NCI-H1694 treated with DMSO at 0.1 percent for 48 hours (cell line): ENCODE data around the gene CERS4.
"Not testable (repeated sequence)": the region's sequence is repeated elsewhere in the genome, so short reads cannot be mapped to it uniquely, and the experiment has no call there.

Source experiments
- DNase-seq: peaks from one replicate; lab custom pipeline; 2025; lab: John Stamatoyannopoulos, UW

Gene CERS4

DNA sequence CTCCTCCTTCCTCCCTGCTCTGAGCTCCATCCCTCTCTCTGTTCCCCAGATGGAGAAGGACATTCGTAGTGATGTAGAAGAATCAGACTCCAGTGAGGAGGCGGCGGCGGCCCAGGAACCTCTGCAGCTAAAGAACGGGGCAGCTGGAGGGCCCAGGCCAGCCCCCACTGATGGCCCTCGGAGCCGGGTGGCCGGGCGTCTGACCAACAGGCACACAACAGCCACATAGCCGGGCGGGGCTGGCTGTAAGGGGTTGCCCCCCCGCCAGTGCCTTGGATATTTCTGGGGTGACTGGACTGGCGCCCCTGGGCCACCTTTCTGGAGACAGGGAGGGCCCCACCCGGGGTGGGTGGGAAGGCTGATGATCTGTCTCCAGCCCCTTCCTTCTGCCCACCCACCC, 52.7 kb downstream of the CERS4 start:
- DNase-seq: no peak

GRCh38 chr19:8262431-8262830, 53.3 kb downstream of the CERS4 start:
- DNase-seq: no peak

- DNase-seq: not testable (repeated sequence)
These were observed 55.1 kb downstream of the CERS4 start for GRCh38 chr19:8264248-8264647.

- DNase-seq: no peak
These were observed 56.7 kb downstream of the CERS4 start for GRCh38 chr19:8265872-8266271.

GRCh38 chr19:8269724-8270123, 60.6 kb downstream of the CERS4 start:
- DNase-seq: no peak

- not testable (repeated sequence) for DNase-seq
These were observed 67.3 kb downstream of the CERS4 start for GRCh38 chr19:8276508-8276907.

GRCh38 chr19:8291337-8291736, 82.2 kb downstream of the CERS4 start:
- DNase-seq: not testable (repeated sequence)

- DNase-seq: no peak
These were observed 93.2 kb downstream of the CERS4 start for GRCh38 chr19:8302357-8302691.

DNA sequence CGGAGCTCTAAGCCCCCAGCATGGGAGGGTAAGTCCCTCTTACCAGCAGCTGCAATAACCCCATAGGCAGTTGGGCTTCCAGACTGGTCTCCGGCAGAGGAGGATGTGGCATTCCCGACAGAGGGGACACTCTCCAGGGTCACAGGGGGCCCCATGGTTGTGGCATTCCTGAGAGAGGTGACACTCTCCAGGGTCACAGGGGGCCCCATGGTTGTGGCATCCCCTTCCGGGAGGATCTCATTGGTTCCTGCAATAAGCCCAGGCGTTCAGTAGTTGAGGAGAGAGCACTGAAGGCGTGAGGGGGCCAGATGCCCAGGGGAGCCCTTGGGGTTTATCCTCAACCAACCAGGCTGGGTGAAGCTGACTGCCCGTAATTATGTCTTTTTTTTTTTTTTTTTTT, 93.6 kb downstream of the CERS4 start:
- no peak for DNase-seq

DNA sequence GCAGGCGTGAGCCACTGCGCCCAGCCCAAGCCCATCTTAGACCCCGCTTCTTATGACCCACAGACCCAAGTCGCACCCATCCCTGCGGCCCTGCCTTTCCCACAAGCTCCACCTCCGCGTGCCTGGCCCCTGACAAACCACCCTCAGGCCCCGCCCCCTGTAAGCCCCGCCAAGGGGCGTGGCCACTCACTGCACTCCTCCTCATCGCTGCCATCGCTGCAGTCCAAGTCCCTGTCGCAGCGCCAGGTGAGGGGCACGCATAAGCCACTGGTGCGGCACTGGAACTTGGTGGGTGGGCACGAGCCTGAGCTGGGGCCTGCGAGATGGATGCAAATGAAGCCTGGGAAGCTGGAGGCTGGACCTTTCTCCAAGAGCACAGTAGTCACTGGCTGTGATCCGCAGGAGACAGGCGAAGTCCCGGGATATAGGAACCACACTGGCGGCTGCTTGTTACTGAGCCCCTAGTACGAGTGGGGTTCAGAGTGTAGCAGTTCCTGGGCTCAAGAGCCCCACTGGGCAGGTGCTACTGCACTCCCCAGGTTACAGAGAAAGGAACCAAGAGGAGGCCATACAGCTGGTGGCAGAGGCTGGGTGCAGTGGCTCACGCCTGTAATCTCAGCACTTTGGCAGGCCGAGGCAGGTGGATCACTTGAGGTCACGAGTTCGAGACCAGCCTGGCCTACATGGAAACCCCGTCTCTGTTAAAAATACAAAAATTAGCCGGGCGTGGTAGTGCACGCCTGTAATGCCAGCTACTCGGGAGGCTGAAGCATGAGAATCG, 95.9 kb downstream of the CERS4 start:
- no peak for DNase-seq

DNA sequence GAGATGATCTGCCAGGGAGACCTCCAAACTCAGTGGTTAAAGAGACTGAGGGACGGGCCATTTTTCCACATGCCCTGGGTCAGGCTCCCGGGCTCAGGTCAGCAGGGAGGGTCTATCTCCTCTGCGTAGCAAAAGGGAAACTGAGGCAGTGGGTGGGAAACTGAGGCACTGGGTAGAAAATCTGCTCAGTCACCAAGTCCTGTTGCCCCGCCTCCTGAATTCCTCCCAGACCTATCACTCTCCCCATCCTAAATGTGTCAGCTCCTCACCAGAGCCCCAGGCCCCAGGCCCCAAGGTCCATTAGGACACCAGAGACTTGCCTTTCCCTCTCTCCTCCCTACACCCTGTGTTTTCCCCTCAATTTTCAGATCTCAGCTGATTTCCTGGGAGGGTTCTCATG, 96.6 kb downstream of the CERS4 start:
- DNase-seq: no peak

DNA sequence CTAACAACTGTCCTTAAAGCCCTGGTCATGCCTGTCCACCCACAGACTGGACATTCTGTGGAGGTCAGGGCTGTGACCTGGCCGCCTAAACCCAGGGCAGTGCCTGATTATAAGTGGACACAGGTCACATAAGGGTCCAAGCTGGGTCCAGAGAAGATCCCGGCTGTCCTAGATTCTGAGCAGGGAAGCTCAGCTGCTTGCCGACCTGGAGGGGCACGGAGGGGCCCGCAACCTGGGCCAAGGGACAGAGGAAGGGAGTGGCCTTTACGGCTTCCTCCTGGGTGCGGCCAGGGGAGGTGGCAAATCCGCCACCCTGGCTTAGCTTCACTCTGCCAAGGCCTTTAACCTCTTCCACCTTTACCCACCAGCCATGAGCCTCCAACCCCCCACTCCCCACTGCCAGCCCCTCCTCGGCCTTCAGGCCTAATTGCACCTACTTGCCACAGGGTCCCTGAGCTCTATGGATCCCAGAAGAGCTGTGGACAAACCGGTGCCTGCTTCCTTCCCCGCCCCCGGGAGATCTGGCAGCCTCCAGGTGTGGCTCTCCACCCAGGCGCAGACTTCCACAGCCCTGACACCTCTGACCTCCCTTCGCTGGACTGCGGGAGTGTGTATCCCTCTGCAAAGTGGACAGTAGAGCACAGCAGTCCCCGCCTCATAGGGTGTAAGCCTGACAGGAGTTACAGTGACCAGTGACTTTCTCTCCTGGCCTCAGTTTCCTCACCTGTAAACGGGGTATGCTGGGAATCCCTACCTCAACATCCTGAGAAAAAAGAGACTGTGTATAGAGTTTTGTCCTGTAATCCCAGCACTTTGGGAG, 97.3 kb downstream of the CERS4 start:
- DNase-seq: no peak

DNA sequence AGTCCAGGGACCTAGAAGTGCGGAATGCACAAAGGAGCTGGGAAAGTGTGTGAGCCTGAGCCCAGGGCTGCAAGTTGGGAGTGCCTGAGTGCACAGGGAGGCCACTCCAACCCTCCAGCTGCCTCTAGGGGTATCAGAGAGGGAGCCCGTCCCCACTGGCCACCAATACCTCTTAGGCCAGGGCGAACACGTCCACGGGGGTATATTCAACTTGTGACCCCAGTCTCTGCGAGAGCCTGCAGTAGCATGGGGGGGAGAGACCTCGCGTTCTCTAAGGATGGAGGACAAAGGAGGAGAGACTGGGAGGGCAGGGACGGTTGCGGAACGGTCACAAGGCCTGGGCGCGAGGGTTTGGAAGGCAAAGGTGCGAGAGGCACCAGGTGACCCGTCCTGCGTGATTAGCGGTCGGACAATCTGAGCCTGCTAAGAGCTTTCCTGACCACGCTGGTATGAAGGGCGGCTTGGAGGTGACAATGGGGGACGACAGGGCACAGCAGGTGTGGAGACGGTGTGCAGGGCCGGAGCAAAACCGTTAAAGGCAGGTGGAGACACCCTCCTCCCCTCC, 98.3 kb downstream of the CERS4 start:
- DNase-seq: no peak

DNA sequence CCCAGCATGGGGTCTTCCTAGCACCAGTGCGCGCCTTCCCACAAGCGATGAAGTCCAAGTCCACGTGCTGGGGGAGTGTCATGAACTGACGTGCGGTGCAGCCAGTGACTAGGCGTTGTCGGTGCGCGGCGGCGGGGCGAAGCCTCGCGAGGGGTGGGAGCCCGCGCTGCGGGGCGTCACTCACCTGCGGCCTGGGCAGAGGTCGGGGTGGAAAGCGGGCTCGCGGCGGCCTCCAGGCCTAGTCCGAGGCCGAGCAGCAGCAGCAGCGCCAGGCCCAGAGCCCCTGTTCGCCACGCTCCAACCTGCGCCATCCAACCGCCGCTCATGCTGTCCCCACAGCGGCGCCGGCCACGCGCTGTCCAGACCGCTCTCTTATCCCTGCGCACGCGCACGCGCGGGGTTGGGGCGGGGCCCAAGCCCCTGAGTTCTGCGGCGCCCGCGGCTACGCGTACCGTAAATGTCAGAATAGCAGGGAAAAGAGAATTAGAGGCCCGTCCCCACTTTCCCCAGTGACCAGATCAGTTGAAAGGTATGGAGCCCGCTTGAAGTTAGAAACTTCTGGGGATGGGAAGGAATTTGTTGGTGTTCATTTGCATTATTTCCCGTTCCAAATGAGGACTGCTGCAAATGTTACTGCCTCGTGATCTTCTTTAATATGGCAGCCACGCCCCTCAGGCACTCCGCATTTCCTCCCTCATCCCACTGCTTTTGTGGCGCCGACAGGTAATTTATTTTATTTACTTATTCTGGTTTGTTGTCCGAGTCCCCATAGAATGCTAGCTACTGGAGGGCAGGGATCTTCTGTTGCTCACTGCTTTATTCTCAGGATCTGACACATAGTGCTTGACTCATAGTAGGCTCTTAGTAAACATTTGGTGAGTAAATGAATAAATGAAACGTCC, 99.0 kb downstream of the CERS4 start, which contains the start of gene CD320:
Gene CD320, minus strand, starts transcription at position 394 of the 902 bp plus-strand sequence. Its CDS starts 68 bp downstream, at position 326.
- DNase-seq: peak; percentile 74

- DNase-seq: no peak
These were observed 99.7 kb downstream of the CERS4 start for GRCh38 chr19:8308891-8309291.

DNA sequence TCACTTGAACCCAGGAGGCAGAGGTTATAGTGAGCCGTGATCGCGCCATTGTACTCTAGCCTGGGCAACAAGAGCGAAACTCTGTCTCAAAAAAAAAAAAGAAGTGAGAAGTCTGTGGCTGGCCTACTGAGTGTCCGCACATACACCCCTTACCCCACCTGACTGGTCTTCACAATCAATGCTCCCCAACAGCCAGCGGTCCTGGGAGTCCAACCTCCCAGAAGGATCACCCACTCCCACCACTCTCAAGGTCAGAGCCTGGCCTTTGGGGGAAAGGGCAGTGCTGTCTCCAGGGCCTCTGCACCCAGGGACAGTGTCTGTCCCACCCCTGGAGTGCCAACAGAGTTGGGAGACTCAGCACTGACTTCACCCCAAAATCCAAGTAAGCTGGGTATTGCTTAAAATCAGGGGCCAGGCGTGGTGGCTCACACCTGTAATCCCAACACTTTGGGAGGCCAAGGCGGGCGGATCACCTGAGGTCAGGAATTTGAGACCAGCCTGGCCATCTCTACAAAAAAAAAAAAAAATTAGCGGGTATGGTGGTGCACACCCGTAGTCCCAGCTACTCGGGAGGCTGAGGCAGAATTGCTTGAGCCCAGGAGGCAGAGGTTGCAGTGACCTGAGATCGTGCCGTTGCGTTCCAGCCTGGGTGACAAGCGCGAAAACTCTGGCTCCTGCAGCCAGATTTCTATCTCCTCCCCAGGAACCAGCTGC, 101.3 kb downstream of the CERS4 start:
- no peak for DNase-seq

DNA sequence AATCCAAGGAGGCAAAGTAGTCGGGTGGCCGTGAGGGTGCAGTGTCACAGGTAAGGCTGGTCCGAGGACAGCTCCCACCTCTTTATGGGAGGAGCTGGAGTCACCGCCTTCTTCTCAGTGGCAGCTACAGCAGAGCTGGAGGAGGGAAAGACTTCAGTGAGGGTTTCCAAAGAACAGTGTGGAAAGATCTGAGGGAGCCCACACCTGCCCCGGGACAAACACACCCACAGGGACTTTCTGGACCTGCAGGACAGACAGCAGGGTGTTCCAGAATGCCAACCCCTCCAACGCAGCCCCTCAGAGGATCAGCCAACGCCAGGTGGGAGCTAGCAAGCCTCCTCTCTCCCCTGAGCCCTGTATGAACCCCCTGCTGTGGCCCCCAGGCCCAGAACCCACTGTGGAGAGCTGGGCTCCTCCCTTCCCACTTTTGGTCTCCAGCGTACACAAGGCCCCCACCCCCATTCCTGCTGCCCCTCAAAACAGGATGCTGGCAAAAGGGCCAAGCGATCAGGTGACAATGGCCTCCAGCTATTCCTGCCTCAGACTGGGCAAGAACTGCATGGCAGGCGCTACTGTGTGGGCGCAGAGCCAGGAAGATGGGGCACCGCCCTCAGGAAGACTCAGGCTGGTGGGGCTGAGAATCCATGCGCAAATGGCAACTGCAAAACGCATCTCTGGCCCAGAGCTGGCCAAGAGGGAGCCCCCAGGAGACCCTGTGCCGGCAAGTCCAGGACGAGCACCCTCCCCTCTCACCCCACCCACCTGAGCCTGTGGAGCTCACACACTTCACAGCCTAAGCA, 102.5 kb downstream of the CERS4 start:
- no peak for DNase-seq
